ENCODE results near the gene DLG4.
A peak's percentile ranks its signal among the peaks of the same experiment; 100 is the strongest.
"Not testable (repeated sequence)": the region's sequence is repeated elsewhere in the genome, so short reads cannot be mapped to it uniquely, and the experiment has no call there.

Gene DLG4

DNA sequence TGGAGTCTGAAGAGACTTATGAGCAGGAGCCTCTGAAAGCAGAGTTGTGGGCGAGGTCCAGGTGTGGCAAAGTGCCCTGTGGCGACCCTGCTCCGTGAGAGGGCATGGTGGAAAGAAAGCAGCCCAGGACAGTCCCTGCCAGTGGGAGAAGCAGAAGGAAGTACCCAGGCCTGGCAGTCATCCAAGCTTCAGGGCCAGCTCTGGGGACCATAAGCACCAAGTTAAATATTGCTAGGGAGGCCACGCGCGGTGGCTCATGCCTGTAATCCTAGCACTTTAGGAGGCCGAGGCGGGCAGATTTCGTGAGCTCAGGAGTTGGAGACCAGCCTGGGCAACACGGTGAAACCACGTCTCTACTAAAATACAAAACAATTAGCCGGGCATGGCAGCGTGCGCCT is 35.5 kb downstream of the DLG4 start:
- no peak for DNase-seq (ENCODE audit: low read depth)

DNA sequence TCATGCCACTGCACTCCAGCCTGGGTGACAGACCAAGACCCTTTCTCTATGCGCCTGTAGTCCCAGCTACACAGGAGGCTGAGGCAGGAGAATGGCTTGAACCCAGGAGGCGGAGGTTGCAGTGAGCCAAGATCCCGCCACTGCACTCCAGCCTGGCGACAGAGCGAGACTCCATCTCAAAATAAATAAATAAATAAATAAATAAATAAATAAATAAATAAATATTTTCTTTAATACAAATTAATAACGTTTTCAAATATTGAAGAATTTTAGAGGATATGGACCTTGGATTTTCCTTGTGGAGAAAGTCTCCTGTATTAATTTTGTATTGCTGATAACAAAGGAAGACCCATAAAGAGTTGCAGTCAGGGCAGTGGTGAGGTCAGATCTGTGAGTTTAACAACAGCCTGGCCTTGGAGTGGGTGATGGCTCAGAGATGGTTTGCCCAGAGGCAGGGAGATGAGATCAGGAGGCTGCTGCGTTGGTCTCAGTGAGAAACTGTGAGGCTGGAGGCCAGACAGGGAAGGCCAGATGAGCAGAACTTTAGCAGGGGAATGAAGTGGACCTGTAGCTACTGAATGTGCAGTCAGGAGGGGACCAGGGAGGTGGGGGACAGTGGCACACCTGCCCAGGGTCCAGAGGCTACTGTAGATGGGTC is 36.1 kb downstream of the DLG4 start:
- no peak for DNase-seq (ENCODE audit: low read depth)

DNA sequence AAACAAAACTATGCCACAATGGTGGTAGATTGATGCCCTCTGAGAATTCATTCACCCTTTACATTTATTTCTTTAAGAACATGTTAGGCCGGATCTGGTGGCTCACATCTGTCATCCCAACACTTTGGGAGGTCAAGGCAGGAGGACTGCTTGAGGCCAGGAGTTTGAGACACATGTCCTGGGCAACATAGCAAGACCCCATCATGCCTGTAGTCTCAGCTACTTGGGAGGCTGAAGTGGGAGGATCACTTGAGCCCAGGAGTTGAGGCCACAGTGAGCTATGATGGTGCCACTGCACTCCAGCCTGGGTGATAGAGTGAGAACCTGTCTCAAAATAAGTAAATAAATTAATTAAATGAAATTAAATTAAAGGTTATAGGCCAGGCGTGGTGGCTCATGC is 37.5 kb downstream of the DLG4 start:
- not testable (repeated sequence) for DNase-seq (ENCODE audit: low read depth)

DNA sequence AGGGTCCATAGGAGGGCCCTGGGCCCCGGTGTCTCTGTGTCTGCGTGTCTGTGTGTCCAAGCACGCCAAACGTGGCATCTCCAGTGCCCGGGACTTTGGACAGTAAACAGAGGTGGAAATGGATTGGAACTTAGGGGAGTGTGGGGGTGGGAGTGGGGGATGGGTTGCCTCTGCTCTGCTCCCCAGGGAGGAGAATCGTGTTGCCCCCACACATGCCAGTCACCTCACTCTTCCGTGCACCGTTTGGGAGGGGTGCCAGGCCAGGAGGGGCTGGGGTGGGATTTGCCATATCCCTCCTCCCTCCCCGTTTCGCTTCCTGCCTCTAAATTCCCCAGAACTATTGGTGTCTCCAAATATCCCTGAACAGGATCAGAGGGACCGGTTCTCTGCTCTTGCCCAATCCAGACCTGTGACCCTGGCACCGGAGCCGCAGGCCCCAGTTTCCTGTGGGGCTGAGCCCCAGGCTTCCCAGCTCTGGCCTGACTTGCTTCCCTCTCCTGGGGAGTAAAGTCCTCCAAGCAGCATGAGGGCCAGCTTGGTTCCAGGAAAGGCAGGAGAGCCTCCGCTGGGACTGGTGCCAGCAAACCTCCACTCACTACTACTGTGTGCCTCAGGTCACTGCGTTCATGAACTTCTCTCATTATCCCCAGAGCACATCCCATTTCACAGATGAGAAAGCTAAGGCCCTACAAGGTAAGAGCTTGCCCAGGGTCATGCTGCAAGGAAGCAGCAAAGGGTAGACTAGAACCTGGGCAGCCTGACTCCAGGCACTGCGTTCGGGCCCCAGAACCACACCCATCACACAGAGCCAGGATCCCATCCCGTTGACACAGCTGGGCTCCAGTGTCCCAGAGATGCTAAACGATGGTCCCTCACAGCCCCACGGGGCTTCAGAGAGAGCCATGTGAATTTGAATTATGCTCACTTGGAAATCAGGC is 40.0 kb downstream of the DLG4 start, which contains the start of gene ASGR1:
Gene ASGR1 (minus strand): TSS at position 54 of the 938 bp plus-strand sequence. CDS start 807 bp downstream, outside the sequence.
- DNase-seq (ENCODE audit: low read depth) = no peak

DNA sequence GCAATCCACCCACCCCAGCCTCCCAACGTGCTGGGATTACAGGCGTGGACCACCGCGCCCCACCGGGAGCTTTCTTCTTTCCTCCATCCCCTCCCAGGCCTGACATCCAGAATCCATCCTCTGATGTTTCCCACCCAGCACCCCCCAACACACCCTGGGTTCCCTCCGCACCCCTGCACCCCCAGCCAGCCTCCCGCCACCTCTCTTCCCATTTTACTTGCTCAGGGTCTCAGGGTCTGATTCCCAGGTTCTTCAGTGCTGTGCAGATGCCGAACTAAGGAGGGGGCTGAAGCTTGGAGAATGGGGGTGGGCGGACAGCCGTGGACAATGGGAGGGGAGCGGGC is 40.7 kb downstream of the DLG4 start:
- DNase-seq (ENCODE audit: low read depth) = no peak

DNA sequence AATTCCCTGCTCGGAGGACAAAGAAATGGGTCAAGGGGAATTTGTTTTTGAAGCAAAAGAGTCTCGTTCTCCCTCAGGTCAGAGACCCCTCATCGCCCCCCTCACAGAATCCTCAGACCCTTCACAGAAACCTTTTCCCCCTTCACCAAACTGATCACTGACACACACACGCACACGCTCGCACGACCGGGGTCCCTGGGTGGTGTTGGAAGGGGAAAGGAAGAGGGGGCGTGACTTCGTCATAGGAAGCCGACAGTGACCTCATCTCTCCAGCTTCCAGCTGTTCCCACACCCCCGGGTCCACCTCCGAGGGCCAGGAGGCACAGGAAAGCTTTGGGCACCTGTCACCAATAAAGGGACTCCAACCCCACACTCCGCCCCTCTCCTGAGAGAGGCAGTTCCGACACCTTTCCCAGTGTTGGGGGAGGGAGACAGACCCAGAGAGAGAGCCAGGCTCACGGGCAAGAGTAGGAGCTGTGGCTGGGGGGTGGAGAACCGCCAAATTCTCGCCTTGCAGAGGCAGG is 41.6 kb downstream of the DLG4 start:
- no peak for DNase-seq (ENCODE audit: low read depth)

DNA sequence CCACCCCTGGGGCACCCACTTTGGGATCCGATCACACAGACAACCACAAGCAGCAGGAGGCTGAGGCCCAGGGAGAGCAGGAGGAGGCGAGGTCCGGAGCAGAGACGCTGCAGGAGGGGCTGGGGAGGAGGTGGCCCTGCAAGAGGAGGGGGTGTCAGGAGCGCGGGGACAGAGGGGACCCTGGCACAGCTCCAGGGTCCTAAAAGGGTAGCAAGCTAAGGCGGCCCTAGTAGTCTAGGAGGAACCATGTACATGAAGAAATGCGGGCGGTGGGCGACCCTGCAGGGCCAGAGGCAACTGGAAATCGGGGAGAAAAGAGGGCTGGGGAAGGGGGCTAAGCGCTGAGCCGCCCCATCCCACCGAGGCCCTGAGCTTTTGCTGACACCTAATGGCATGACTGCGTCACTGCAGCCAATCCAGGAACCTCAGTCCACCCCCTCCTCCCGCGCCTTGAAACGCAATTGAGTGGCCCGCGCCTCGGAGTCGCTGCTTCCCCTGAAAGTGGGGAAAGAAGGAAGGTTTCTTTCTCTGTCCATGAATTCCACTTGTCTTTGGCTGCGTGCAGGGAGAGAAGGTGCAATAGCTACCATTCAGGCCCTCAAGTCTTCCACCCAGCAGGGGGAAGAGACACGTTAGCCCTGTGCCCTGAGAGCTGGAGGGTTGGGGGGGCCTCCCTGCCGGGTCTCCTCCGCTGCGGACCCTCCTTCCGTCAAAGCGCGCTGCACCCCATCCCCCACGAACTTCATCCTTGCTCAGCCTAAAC is 42.3 kb downstream of the DLG4 start:
- peak; percentile 38 for DNase-seq (ENCODE audit: low read depth)

DNA sequence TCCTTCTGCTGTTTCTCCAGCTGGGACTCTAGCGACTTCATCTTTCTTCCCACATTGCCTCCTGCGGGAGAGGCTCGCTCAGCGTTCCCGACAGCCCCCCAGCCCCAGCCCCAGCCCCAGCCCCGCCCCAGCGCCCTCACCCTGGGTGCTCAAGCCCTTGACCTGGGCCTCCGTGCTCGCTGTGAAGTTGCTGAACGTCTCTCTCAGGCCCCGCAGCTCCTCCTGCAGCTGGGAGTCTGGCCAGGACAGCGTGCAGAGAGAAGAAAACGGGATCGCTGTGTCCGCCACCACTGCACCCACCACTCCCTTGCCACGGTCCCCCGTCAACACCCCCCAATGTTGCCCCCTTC is 42.8 kb downstream of the DLG4 start:
- DNase-seq (ENCODE audit: low read depth) = no peak

DNA sequence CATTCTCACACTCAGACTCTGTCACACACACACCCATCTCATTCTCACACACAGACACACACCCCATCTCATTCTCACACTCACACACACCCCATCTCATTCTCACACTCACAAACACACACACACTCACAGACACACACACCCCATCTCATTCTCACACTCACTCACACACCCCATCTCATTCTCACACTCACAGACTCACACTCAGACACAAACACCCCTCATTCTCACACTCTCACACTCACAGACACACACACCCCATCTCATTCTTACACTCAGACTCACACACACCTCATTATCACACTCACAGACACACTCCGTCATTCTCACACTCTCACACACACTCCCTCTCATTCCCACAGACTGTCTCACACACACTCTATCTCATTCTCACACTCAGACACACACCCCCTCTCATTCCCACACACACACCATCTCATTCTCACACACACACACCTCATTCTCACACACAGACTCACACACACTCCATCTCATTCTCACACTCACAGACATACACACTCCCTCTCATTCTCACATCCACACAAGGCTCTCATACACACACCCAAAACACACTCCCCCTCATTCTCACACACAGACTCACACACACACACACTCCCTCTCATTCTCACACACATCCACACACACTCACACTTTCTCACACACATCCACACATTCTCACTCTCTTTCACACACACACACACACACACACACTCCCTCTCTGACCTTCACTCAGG is 43.4 kb downstream of the DLG4 start:
- DNase-seq (ENCODE audit: low read depth) = no peak

DNA sequence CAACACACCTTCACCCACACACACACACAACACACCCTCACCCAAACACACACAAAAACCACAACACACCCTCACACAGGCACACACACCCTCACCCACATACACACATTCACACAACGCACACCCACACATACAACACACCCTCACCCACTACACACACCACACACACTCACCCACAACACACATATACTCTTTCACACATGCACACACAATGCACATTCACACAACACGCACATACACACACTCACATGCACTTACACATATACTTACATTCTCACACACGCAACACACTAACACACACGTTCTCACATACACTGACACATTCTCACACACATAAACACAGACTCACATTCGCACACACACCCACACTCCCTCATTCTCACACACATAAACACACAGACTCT is 44.3 kb downstream of the DLG4 start:
- no peak for DNase-seq (ENCODE audit: low read depth)

DNA sequence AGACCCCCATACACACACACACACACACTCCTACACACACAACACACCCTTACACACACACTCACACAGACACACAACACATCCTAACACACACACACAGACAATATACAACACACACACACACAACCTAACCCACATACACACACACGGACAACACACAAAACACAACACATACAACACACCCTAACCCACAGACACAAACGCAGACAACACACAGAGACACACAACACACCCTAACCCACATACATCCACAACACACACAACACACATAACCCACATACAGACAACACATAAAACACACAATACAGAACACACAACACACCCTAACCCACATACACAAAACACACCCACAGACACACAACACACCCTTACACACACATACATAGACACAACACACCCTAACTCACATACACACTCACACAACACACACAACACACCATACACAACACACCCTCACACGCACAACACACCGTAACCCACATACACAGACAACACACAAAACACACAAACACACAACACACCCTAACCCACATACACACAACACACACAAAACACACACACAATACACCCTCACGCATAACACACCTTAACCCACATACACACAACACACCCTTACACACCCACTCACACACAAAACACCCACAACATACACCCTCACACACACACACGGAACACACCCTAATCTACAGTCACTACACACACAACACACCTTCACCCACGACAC is 44.9 kb downstream of the DLG4 start:
- no peak for DNase-seq (ENCODE audit: low read depth)

DNA sequence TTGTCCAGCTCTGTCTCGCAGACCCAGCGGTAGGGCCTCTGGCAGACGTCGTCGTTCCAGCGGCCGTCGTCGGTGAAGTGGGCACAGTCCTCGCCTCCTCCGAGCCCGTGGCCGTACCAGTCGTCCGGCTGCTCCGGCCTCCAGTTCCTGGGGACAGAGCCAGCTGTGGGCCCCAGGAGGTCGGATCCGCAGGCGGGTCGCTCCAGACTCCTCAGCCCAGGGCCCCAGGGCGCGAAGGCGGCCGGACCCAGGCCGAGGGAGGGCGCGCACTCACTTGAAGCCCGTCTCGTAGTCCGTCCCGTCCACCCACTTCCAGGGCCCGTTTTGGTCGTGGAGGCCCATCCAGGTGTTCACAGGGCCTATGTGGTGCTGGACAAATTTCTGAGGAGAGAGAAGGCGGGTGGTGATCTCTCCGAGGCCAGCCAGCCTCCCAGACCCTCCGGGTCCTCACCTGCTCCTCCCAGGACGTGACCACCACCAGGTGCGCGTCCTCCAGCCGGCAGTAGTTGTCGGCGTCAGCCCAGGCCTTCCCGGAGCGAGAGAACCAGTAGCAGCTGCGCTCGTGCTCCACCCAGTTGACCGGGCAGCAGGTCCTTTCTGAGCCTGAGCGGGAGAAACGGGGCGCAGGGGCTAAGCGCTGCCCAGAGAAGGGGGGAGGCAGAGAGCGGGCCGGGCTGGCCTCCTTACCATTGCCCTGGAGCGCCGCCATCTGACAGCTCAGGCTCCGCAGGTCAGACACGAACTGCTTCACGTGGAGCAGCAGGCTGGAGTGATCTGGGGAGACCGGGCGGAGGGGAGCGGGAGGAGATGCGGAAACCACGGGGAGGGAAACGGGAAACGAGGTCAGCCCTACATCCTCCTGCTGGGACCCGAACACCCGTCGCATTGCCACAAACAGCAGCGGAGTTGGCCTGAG is 45.7 kb downstream of the DLG4 start:
- no peak for DNase-seq (ENCODE audit: low read depth)

DNA sequence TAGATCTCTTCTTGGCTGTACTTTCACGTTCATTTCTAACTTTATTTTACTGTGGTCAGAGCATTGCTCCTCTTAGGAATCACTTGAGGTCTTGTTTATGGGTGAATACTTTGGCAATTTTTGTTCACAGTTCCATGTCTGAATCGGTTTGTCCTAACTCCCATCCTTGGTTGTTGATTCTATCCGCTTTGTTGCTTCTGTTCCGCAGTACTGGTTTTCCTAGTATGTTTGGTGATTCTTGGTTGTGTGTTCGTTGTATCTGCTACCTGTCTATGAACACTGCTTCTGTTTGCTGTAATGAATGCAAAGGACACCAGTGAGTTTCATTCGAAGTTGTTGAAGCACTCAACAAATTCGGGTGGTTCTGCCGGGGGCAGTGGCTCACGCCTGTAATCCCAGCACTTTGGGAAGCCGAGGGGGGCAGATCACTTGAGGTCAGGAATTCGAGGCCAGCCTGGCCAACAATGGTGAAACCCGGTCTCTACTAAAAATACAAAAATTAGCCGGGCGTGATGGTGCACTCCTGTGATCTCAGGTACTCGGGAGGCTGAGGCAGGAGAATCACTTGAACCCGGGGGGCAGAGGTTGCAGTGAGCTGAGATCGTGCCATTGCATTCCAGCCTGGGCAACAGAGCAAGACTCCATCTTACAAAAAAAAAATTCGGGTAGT is 47.0 kb downstream of the DLG4 start:
- not testable (repeated sequence) for DNase-seq (ENCODE audit: low read depth)

DNA sequence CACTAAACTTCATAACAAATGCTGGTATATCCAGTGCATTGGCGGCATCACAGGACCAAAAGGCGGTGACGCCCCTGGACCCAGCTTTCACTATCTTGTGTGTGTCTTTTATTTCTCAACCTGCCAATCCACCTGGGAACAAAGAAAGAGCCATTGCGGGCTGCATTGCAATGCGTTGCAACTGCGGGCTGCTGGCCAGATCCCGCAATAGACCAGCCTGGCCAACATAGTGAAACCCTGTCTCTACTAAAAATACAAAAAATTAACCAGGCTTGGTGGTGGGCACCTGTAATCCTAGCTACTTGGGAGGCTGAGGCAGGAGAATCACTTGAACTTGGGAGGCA is 50.1 kb downstream of the DLG4 start:
- not testable (repeated sequence) for DNase-seq (ENCODE audit: low read depth)

DNA sequence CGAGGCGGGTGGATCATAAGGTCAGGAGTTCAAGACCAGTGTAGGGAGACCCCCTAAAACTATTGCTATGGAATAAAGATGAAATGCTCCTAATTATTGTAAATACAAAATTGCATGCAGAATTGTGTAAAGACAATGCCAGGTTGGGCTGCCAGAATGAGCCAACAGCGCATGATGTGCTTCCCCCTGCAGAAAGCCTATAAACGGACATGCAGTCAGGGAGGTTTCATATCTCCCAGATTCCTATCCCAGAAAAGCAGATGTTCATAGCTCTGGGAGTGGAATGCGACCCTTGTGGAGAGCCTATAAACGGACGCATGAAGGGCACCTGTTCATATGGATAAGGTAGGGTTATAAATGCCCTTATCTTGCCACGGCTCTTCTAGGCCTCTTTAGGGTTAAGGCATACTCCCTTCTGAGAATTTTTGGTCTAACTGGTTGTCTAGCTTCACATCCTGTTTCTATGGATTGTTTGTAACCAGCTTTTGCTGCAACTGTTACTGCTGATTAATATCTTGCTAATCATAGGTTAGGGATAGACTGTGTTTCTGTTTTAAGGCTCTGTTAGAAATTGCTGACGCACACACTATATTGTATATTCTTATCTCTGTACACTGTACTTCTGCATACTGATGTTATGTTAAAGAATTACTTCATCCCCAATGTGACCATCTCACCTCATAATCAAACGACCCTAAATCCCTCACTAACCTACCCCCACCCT is 50.6 kb downstream of the DLG4 start:
- not testable (repeated sequence) for DNase-seq (ENCODE audit: low read depth)

DNA sequence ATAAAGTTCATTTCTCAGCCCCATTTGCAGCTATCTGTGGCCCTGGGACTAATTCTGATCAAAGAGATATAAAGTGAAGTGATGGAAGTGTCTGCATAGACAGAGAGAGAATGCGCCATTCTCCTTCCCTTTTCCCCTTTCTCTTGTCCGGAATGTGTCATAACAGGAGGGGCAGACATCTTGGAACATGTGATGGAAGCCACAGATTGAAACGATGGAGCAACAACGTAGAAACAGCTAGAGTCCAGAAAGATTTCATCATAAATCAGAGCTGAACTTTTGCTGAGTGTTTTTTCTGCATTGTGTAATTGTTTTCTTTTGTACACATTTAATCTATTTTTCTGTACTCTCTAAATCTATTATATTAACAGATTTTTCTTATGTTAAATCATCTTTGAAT is 51.8 kb downstream of the DLG4 start:
- no peak for DNase-seq (ENCODE audit: low read depth)

DNA sequence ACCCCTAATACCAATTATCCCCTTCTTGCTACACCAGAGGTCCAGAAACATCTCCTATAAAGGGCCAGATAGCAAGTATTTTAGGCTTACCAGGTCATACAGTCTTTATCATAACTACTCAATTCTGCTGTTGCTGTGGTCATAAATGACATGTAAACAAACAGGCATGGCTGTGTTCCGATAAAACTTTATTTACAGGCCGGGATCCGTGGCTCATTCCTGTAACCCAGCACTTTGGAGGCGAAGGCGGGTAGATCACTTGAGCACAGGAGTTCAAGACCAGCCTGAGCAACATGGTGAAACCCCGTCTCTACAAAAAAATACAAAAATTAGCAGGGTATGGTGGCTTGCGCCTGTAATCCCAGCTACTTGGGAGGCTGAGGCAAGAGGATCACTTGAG is 52.8 kb downstream of the DLG4 start:
- no peak for DNase-seq (ENCODE audit: low read depth)

DNA sequence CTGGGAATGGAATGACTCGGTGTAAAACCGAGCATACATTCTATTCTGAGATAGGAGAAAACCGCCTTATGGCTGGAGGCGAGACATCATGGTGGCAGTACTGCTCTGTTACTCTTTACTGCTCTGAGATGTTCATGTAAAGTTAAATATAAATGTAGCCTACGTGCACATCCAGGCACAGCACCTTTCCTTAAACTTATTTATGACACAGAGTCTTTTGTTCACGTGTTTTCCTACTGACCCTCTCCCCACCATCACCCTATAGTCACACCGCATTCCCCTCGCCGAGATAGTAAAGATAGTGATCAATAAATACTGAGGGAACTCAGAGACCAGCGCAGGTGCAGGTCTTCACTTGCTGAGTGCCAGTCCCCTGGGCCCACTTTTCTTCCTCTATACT is 60.1 kb downstream of the DLG4 start:
- DNase-seq (ENCODE audit: low read depth) = not testable (repeated sequence)

DNA sequence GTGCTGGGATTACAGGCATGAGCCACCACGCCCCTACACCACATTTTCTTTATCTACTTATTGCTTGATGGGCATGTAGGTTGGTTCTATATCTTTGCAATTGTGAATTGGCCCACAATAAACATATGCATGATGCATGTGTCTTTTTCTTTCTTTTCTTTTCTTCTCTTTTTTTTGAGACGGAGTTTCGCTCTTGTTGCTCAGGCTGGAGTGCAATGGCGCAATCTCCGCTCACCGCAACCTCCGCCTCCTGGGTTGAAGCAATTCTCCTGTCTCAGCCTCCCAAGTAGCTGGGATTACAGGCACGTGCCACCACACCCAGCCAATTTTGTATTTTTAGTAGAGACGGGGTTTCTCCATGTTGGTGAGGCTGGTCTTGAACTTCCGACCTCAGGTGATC is 61.2 kb downstream of the DLG4 start:
- not testable (repeated sequence) for DNase-seq (ENCODE audit: low read depth)

All from T-helper 22 cell (primary cell).